GM21576 (cell line): ENCODE results near the gene PNLIPRP1.

Source experiments
- ATAC-seq: cut with Tn5 transposase; IDR thresholded peaks from one replicate; pipeline ENCODE4 v1.9.1; 2021; ENCODE audit warnings: mild to moderate bottlenecking, moderate library complexity; ENCODE audit not compliant: unreplicated experiment

PNLIPRP1 gene

DNA sequence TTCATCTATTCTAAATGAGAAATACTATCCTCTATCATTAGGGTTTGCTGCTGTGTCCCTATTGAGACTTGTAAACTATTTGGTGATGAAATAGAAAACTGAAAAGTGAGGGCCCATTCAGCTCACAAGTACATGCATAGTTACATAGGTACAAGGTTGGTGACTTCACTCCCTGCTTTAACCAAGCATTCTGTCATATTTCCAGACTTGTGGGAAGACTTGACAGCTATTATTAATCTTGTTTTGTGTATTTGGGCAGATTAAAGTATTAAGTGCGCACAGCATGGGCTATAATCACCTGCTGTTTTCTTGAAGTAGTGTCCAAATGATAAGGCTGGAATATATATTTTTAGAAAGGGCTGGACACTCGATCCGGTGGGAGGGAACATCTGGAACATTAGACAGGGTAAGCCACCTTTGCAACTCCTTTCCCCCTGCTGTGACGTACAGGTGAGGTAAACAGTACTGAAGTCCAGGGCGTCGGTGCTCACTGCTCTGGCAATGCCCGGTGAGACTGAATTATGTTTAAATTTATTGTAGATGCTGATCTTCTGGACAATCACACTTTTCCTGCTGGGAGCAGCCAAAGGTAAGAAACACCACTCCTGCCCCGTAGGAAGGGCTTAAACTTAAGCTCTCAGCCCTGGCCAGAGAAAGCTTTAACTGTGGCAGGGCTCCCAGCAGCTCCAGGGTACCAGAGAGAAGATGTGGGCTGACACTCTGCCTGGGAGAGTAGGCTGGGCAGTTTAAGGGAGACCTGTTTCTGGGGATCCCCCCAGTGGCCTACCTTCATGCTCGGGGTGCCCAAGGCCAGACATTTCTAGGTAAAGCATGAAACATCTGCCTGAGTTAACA is at the start of gene PNLIPRP1:
Gene PNLIPRP1, plus strand, starts transcription at position 370 of the 855 bp plus-strand sequence. Its CDS starts 171 bp downstream, at position 541.
- no peak for ATAC-seq

DNA sequence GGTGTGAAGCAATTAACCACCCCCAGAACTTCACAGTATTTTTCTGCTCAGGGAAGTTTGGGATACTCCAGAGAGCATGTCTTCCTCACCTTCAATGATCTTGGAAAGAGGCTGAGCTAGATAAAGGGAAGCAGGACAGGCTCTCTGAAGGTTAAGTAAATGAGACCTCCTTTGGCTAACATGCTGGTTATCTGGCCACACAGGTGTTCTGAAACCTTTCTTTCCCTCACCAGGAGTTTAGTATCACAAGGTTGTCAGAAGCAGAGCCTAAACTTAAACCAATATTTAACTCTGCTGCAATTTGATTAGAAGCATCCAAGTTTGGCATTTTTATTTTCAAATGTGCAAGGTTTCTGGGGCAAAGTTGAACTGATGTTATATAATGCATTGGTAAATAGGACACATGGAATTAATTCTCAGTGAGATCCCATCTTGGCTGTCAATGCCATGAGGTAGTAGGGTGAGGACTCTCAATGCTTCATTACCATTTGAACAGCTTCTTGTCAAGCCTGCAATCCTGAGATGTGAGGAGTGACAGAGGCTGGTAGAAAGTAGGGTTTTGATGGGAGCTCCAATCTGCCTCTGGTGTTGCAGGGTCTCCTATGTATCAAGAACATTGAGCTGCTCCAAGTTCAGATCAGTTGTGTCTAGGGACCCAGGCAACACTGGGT is 48.6 kb upstream of the PNLIPRP1 start:
- no peak for ATAC-seq

DNA sequence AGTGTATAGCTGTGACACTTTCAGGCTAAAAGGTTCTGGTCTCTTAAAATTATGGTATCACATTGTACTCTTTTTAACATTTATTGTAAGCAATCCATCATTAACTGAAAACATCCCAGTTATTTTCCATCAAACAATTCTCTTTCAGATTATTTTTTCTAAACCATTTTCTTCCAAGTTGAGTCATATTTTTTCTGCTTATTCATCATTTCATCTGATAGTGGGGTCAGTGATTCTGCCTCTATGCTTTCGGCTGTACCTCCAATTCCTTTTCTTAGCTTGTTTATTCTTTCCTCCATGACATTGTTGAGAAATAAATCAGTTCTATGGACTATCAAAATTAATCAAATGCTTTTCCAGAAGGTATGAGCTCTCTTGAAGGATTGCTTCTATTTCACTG is 45.6 kb upstream of the PNLIPRP1 start:
- ATAC-seq: no peak

DNA sequence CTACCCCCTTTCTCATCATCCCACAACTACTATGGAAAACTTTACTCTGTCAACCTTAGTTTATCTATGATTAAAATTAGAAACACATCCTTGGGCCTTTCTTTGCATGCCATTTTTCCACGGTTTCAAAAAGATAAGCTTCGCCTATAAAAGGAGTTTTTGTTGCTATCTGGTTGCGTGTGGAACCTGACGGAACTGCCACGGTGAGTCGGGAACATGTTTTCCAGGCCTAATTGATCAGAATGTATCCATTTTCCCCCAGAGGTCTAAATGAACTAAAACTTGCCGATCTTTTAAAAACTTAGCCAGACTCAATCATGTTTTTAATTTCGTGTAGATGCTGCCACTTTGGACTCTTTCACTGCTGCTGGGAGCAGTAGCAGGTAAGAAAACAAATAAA is 45.0 kb upstream of the PNLIPRP1 start, which contains the start of gene PNLIP:
Gene PNLIP, plus strand, starts transcription at position 176 of the 400 bp plus-strand sequence. Its CDS starts 162 bp downstream, at position 338.
- ATAC-seq: no peak

DNA sequence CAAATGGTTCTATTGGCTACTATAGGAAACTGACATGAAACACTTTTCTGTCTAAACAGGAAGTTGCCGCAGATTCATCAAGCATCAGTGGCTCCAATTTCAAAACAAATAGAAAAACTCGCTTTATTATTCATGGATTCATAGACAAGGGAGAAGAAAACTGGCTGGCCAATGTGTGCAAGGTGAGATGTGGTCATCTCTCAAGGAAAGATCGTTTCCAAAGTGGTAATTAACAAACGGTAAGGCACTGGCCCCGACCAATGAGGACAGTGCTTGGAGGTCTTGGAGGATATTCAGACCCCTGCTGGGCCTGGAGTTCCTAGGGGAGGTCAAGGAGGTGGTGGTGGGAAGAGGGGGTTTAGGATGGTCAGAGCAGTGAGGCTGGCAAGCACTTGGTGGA is 42.5 kb upstream of the PNLIPRP1 start:
- no peak for ATAC-seq

DNA sequence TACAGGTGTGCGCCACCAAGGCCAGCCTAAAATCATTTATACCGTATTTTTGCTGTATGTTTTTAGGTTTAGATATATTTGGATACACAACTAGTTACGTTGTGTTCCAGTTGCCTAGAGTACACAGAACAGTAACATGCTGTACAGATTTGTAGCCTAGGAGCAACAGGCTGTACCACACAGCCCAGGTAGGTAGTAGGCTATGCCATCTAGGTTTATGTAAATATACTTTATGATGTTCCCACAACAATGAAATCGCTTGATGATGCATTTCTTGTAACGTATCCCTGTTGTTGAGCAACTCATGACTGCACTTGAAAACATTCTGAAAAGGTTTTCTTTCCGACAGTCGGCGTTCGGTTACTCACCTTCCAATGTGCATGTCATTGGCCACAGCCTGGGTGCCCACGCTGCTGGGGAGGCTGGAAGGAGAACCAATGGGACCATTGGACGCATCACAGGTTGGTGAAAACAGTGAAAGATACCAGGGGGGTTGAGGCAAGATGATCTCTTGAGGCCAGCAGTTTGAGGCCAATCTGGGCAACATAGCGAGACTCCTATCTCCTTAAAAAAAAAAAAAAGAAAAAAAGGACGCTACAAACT is 37.3 kb upstream of the PNLIPRP1 start:
- ATAC-seq: no peak

DNA sequence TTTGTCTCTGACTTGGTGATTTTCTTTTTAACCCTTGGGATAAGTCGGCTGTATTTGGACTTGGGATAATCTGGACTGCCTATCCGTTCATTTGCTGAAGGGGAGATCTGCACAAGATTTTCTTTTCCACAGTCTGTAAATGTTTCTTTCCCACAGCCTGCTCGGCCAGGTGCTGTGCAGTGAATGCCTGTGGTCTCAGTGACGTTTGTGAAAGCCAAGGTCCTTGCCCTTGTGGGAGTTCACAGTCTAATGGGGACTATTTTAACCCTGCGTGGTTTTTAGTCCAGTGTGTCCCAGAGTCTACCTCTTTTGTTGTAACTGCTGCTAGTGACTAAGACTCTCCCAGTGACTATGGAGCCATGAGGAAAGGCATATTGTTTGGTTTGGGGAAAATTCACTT is 36.1 kb upstream of the PNLIPRP1 start:
- ATAC-seq: no peak

DNA sequence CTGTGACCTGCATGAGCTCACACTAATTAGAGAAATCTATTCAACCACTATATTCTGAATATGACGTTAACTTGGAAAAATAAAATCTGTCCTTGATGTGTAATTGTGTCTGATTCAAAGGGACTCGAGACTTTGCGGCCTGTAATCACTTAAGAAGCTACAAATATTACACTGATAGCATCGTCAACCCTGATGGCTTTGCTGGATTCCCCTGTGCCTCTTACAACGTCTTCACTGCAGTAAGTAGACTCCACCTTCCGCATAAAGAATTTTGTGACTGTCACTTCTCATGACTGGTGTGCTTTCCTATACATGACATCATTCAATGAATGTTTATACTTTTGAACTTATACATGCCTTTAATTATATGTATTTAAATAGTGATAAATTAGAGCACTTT is 34.9 kb upstream of the PNLIPRP1 start:
- ATAC-seq: no peak

DNA sequence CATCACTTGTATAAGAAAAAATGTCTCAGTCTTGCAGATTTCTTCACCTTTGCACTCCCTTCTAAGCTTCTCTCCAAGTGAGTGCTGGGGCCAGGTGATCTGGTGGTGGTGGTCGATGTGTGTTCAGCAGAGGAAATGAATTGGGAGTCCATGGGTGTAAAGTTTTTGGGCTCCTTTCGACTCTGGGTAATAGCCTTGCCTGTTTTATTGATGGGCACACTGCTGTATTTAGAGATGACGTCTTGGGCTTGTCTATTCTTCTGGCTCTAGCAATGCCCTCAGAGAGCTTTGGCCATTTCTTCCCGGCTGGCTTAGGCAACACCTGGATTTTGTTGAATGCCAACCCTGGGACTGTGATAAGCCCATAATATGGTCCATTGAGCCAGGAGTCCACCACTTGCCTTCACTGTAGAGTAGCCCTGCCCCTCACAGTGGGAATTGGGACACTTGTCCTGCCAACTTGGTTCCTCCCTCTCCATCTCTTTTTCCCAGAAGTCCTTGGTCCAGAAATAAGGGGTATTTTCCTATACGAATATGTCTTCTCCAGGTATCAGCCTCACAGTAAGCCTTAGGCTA is 33.4 kb upstream of the PNLIPRP1 start:
- ATAC-seq: no peak

DNA sequence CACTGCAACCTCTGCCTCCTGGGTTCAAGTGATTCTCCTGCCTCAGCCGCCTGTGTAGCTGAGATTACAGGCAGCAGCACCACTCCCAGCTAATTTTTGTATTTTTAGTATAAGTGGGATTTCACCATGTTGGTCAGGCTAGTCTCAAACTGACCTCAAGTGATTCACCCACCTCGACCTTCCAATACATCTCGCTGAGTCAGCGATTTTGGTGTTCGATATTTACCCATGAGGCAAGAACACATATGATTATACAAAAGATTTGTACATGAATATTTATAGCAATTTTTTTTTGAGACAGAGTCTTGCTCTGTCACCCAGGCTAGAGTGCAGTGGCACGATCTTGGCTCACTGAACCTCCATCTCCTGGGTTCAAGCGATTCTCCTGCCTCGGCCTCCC is 25.2 kb upstream of the PNLIPRP1 start:
- no peak for ATAC-seq

DNA sequence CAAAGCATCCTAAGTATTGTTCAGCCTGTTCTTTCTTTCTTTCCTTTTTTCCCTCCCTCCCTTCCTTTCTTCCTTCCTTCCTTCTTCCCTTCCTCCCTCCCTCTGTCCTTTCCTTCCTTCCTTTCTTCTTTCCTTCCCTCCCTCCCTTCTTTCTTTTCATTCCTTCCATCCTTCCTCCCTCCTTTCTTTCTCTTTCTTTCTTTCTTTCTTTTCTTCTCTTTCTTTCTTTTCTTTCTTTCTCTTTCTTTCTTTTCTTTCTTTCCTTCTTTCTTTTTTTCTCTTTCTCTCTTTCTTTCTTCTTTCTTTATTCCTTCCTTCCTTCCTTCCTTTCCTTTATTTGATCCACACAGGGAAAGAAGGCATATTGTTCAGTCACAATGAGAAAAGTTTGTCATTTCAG is 23.8 kb upstream of the PNLIPRP1 start:
- ATAC-seq: no peak

DNA sequence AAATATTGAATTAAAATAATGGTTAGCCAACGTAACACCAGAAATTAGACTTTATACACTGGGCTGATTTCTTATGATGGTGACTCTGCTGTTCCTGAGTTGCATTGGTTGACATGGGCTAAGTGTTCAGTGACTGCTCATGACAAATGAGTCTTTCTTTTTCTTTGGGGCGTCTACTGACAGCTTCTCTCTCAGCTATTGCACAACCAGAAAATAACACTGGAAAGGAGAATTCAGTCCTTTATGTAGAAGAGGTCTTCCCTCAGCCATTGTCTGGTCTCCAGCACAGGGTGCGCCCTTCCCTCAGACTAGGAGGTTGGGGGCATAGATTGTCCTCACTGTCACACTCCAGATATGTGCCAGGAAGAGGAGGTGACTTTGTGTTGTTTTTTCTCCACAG is 23.4 kb upstream of the PNLIPRP1 start:
- ATAC-seq: no peak

DNA sequence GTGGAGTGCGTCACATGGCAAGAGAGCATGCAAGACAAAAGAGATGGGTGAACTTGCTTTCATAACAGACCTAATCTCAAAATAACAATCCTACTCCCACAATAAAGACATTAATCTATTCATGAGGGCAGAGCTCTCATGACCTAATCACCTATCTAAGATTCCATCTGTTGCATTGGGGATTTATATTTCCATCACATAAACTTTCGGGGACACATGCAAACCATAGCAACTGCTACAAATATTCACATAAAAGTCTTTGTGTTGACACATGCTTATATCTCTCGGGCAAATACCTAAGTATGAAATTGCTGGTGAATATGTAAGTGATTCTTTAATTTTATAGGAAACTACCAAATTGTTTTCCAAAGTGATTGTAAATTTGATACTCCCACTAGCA is 16.0 kb upstream of the PNLIPRP1 start:
- no peak for ATAC-seq

DNA sequence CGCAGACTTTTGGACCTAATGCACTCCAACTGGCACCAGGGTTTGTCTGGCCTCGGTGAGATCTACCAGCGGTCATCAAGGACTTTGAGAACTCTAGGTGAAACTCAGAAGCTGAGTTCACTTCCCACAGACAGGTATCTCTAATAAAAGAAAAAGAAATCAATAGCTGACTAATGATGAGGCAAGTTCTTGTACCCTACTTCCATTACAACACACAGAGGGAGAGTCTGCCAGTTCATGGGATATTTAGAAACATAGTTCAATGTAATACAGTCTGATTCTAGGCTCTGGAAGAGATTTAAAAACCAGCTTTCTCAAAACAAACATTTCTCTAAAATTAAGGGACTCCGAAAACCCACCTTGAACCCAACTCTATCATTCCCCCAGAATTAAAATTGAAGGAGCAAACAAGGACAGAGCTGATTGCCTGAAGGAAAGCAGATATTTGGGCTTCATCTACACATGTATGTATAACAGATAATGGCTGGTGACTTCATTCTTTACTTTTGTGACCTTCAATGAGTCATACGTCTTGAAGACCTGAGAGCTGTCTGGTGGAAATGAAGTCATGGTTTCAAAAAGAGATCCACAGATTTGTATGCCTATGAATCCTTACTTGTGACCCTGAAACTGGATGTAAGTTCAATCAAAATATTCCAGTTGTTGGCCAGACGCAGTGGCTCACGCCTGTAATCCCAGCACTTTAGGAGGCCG is 2.7 kb upstream of the PNLIPRP1 start:
- ATAC-seq: no peak

DNA sequence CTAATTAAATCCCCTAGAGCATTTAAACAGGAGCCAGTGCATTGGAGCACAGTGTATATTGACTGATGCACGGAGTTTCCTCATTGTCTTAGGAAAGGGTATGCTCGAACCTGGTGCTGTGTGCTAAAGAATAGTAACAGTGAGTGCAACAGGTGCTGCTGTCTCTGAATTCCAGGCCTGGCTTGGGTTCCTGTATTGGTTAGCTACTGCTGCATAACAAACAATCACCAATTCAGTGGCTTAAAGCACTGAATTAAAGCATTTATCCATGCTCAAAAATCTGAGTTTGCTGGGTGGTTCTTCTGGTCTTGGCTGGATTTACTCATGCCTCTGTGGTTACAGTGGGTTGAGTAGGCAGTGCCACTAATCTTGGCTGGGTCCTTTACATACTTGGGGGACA is 1.8 kb upstream of the PNLIPRP1 start:
- ATAC-seq: no peak

DNA sequence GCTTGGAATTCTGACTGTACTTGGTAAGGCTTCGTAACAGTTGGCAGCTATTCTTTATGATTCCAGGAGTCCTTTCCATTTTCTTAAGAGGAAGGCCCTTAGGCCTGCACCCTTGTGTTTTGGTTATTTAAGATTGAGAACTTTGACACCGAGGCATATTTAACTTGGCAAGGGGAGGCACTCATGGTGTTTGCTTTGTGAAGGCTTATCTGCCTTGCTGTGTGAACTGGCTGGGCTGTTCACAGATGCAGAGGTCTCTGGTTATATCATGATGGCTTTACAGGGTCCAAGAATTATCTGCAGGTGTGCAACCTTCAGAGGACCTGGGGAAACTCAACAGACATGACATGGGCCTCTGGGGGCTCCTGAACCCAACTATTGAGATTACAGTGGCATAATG is 833 bp upstream of the PNLIPRP1 start:
- no peak for ATAC-seq

DNA sequence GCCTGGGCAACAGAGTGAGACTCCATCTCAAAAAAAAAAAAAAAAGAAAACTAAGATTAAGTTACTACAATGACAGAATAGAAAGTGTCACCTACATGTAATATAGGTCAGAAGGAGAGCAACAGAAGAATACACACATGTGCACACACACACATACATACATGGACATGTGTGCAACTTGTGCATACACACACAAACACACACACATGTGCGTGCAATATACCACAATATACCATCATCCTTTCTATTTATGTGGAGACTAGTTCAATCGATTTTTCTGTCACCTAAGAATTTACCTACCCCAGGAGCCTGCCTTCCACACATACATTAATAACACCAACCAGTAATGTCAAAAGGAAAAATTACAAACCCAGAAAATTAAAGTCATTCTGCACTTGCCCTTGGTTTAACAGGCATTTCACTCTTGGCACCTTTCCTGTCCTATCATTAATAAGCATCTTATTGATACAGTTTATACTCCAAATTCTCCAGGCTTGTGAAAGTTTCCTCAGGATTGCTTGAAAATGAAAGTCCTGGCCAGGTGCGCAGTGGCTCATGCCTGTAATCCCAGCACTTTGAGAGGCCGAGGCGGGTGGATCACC is 2.5 kb downstream of the PNLIPRP1 start:
- no peak for ATAC-seq

DNA sequence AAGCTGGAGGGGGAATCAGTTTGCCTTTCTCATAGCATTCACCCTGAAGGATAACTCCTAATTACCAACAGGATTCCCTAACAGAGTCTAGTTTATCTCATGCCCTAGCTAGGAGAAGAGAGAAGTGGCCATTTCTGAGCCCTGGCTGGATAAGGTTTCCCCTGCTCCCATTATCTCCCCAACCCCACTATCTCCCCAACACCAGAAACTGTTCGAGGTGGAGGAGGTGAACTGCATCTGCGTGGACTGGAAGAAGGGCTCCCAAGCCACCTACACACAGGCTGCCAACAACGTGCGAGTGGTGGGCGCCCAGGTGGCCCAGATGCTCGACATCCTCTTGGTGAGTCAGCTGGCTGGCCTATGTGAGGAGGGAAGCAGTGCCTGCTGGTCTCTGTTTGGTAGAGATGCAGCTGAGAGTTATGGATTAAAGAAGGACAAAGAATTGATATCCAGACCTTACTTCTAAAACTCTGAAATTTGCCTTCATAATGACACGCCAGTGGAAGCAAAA is 3.8 kb downstream of the PNLIPRP1 start:
- no peak for ATAC-seq

DNA sequence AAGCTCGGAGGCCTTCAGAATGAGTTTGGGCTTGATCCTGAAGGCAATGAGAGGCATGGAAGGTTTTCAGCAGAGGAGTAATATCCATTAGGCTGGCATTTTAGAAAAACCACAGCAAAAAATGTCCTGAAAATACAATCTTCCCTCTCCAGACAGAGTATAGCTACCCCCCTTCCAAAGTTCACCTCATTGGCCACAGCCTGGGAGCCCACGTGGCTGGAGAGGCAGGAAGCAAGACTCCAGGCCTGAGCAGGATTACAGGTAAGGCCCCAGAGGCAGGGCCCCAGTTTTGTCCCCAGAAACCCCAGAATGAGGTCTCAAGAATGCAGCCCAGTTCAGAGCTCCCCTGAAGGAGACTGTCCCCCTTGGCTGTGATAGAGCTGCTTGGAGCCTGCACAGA is 5.3 kb downstream of the PNLIPRP1 start:
- ATAC-seq: no peak

DNA sequence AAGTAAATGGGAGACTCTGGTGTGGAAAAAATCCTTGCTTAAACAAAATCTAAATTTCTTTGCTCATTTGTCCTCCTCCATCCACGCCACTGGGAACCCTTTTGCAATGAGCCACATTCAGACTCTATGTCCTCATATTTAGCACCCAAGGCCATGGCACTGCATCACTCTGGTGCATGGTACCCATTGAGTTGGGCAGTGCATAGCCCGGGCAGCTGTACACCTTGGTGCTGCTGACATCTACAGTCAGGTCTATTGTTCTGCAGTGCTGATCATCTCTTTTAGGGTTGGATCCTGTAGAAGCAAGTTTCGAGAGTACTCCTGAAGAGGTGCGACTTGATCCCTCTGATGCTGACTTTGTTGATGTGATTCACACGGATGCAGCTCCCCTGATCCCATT is 6.8 kb downstream of the PNLIPRP1 start:
- no peak for ATAC-seq
